GM12864 (cell line): ENCODE measurements around the gene THBS1.

Experiments
- DNase-seq: peaks from one replicate; pipeline ENCODE4 v3.0.0-alpha.2; 2011; ENCODE audit warnings: low read depth
- H3K4me3 ChIP-seq: 2 replicates; pipeline ENCODE4 v1.5.1; 2011; ENCODE audit warnings: mild to moderate bottlenecking, low read depth, low read length, control low read depth
- CTCF ChIP-seq: IDR thresholded peaks from 2 replicates; pipeline ENCODE4 v1.5.1; 2011; ENCODE audit warnings: low read depth, mild to moderate bottlenecking, moderate library complexity, low read length, control low read depth, inconsistent platforms; ENCODE audit errors: missing control alignments

The THBS1 gene

DNA sequence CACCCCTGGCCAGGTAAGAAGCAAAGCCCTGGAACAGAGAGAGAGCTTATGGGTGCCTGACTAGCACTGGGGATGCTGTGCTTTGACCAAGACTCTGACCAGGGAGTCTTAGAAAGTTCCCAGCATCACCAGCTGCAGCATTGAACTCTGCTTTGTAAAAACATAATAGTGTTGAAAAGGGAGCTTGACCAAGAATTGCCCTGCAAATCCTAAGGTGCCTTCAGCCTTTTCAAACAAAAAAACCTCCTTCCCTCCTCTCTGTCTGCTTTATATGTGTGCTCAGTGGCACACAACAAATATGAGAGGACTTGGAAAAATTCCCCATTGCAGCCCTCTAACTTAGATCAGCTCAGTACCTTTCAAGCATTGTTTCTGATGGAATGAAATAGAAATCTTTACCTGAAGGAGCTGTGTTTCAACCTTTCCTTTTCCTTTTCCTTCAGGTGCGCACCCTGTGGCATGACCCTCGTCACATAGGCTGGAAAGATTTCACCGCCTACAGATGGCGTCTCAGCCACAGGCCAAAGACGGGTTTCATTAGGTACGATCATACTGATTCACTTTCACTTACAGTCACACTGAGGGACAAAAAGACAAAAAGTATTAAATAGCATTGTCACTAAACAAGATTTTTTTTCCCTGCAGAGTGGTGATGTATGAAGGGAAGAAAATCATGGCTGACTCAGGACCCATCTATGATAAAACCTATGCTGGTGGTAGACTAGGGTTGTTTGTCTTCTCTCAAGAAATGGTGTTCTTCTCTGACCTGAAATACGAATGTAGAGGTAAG lies 13.0 kb downstream of the THBS1 start:
- DNase-seq, result no peak
- TF ChIP-seq CTCF, result no peak
- H3K4me3 ChIP-seq, result no peak overlapping the region

GRCh38 chr15:39594446-39595337 lies 13.8 kb downstream of the THBS1 start:
- TF ChIP-seq CTCF, result no peak
- no peak for DNase-seq
- no peak overlapping the region for H3K4me3 ChIP-seq

DNA sequence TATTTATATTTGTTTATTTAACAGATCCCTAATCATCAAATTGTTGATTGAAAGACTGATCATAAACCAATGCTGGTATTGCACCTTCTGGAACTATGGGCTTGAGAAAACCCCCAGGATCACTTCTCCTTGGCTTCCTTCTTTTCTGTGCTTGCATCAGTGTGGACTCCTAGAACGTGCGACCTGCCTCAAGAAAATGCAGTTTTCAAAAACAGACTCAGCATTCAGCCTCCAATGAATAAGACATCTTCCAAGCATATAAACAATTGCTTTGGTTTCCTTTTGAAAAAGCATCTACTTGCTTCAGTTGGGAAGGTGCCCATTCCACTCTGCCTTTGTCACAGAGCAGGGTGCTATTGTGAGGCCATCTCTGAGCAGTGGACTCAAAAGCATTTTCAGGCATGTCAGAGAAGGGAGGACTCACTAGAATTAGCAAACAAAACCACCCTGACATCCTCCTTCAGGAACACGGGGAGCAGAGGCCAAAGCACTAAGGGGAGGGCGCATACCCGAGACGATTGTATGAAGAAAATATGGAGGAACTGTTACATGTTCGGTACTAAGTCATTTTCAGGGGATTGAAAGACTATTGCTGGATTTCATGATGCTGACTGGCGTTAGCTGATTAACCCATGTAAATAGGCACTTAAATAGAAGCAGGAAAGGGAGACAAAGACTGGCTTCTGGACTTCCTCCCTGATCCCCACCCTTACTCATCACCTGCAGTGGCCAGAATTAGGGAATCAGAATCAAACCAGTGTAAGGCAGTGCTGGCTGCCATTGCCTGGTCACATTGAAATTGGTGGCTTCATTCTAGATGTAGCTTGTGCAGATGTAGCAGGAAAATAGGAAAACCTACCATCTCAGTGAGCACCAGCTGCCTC lies 14.7 kb downstream of the THBS1 start:
- no peak overlapping the region for H3K4me3 ChIP-seq
- TF ChIP-seq CTCF, result no peak
- DNase-seq, result no peak

GRCh38 chr15:39596358-39597051 lies 15.6 kb downstream of the THBS1 start:
- no peak for DNase-seq
- TF ChIP-seq CTCF, result no peak
- H3K4me3 ChIP-seq, result no peak overlapping the region

DNA sequence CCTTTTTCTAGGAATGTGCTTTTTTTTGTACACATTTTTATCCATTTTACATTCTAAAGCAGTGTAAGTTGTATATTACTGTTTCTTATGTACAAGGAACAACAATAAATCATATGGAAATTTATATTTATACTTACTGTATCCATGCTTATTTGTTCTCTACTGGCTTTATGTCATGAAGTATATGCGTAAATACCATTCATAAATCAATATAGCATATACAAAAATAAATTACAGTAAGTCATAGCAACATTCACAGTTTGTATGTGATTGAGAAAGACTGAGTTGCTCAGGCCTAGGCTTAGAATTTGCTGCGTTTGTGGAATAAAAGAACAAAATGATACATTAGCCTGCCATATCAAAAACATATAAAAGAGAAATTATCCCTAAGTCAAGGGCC lies 16.5 kb downstream of the THBS1 start:
- TF ChIP-seq CTCF, result no peak
- no peak overlapping the region for H3K4me3 ChIP-seq
- DNase-seq, result no peak

DNA sequence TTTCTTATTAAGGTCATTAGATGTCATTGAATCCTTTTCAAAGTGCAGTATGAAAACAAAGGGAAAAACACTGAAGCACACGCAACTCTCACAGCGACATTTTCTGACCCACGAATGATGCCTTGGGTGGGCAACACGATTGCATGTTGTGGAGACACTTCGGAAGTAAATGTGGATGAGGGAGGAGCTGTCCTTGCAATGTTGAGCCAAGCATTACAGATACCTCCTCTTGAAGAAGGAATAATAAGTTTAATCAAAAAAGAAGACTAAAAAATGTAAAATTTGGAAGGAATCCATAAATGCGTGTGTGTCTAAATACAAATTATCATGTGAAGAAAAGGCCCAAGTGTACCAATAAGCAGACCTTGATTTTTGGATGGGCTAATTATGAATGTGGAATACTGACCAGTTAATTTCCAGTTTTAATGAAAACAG lies 16.9 kb downstream of the THBS1 start:
- DNase-seq, result no peak
- H3K4me3 ChIP-seq, result no peak overlapping the region
- no peak for TF ChIP-seq CTCF
